Medulla oblongata (tissue), 1 donor: ENCODE results near the gene RBBP8NL.

ENCODE experiments used
- DNase-seq: peaks from one replicate; pipeline ENCODE4 v3.0.0-alpha.2; 2015; ENCODE audit errors: extremely low spot score

Gene RBBP8NL

GRCh38 chr20:62393830-62394229, 33.5 kb downstream of the RBBP8NL start:
- DNase-seq = no peak

DNA sequence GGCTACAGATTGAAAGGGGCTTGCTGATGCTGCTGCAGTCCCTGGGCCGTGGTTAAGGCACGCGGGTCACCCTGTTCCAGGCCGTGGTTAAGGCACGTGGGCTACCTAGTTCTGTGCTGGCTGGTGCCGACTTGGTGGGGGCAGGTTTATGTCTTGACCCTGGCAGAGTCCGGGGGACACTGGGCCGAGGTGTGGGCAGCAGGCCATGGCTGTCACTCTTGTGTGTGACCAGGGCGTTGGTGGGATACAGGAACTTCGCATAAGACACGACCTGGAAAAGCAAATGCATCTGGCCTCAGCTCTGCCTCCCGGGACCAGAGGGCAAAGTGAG, 34.0 kb downstream of the RBBP8NL start:
- DNase-seq = no peak

- DNase-seq = no peak
Measured at GRCh38 chr20:62392621-62393334, 34.6 kb downstream of the RBBP8NL start.

GRCh38 chr20:62392077-62392418, 35.3 kb downstream of the RBBP8NL start:
- DNase-seq = no peak

- no peak for DNase-seq
Measured at GRCh38 chr20:62391165-62392076, 35.9 kb downstream of the RBBP8NL start.

DNA sequence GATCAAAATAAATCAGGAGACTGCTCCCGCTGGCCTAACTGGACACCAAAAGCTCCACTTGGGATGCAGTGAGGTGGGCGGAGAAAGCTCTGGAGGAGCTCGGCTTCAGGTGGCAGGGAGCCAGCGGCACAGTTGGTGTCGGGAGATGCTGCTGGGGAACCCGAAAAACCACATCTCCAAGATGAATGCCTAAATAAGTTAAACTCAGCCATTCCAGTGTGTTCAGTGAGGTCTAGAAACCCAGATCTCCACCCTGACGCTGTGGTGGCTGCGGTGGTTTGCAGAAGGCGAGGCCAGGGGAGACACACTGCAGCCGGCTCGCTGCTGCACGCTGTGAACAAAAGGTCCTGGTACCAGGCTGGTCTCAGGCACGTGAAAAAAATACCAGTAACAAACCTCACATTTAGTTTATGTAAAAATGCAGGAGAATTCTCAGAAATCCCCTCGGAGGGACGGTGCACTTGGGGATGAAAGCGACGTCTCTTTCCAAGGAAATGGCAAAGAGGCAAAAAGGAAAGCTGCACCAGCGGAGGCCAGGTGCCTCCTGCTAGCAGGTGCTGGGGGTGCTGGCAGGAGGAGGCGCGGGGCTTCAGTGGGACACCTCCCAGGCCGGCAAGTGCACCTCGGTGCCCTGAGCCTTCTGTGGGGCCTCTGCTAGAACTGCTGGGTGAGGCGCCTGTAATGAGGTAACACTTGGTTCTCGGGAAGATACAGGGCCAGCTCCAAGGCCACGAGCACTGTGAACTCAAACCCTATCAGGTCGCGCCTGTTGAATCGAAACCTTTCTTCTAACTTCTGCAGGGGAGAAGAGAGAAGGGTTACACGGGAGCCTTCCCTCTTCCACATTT, 36.8 kb downstream of the RBBP8NL start:
- DNase-seq = no peak

DNA sequence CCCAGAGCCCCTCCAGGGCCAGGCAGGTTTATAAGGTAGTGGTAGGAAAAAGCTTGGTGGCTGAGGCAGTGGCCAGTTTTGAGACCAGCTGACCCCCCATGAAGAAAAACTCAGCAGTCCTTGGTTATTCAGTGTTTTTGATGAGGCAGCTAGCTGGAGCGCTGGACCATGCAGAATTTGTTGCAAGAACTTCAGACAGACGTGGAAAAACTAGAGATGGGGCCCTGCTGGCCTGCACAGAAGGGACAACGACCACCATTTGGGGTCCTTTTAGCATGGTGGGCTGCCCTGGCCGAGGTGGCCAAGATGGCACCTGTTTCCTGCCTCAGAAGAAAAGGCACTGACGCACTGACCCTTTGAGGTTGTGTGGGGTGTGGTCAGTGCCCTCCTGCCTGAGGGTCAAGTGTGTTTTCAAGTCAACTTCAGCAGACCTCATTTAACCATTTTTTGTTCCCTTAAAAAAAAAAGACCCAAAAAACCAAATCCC, 37.7 kb downstream of the RBBP8NL start:
- no peak for DNase-seq

- DNase-seq = no peak
Measured at GRCh38 chr20:62388839-62389600, 38.3 kb downstream of the RBBP8NL start.

- DNase-seq = no peak
Measured at GRCh38 chr20:62387933-62388635, 39.3 kb downstream of the RBBP8NL start.

DNA sequence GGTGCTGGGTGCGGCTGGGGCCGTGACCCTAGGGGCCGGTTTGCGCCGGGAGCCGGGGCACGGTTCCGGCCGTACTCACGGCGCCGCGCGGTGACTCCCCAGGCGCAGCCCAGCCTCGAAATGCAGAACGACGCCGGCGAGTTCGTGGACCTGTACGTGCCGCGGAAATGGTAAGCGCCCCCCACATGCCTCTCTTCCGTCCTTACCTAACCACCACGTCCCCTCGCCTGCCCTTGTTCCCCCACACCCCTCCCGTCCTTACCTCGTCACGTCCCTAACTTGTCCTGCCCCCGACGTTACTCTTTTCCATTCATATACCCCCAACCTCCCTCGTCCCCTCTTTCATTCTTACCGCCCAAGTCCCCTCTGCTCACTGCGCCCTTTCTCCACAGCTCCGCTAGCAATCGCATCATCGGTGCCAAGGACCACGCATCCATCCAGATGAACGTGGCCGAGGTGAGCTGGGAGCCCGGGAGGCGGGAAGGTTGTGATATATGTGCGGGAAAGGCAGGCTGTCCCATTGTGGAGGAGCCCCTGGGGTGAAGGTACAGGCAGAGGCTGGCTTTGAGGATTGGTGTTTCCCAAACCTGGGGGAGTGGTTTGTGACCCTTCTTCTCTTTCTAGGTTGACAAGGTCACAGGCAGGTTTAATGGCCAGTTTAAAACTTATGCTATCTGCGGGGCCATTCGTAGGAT, 40.0 kb downstream of the RBBP8NL start:
- DNase-seq = no peak

GRCh38 chr20:62386383-62387218, 40.7 kb downstream of the RBBP8NL start, which contains the start of gene RPS21:
TSS of gene RPS21 (plus strand) at chr20:62387103. CDS start at chr20:62387339, 236 bp downstream.
- peak; percentile 93 for DNase-seq

- peak; percentile 82 for DNase-seq
Measured at GRCh38 chr20:62382306-62383198, 44.8 kb downstream of the RBBP8NL start.

DNA sequence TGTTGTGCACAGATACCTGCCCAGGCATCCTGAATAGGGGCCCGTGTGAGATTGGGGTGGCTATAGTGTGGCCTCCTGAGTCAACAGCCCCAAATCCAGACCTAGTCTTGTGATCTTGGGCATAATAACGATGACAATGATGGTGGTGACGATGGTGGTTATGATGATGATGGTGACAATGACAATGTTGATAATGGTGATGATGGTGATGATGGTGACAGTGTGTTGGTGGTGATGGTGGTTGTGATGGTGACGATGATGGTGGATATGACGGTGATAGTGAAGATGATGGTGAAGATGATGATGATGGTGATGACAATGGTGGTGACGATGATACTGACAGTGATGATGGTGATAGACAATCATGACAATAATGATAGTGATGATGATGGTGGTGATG, 45.5 kb downstream of the RBBP8NL start:
- DNase-seq = no peak

GRCh38 chr20:62381202-62381797, 46.0 kb downstream of the RBBP8NL start:
- DNase-seq = no peak

- DNase-seq = no peak
Measured at GRCh38 chr20:62378215-62378614, 49.1 kb downstream of the RBBP8NL start.

- no peak for DNase-seq
Measured at GRCh38 chr20:62377615-62378178, 49.6 kb downstream of the RBBP8NL start.

GRCh38 chr20:62377064-62377461, 50.3 kb downstream of the RBBP8NL start:
- DNase-seq = no peak
